ENCODE measurements around the gene PAEP. TPM values are rescaled to one million over a fixed set of nuclear protein-coding genes. Genes with fewer than 3 reads are reported as not detected.

PAEP gene
- total RNA-seq, 1 experiment from 2014 or later: not detected

DNA sequence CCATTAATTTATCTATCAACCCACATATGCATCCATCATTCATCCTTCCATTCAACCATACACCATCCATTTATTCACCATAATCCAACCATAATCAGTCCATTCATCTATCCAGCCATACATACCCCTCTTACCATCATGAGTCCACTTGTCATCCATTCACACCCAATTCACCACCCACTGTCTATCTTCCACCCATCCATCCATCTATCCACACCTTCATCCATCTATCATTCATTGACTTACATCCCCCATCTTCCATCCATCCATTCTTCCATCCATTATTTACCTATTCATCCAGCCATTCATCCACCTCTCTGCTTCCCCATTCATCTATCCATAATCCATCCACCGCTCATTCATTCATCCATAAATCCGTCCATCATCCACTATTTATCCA lies 17.8 kb downstream of the PAEP start:
- DNase-seq (ENCODE audit: low read depth): no peak

DNA sequence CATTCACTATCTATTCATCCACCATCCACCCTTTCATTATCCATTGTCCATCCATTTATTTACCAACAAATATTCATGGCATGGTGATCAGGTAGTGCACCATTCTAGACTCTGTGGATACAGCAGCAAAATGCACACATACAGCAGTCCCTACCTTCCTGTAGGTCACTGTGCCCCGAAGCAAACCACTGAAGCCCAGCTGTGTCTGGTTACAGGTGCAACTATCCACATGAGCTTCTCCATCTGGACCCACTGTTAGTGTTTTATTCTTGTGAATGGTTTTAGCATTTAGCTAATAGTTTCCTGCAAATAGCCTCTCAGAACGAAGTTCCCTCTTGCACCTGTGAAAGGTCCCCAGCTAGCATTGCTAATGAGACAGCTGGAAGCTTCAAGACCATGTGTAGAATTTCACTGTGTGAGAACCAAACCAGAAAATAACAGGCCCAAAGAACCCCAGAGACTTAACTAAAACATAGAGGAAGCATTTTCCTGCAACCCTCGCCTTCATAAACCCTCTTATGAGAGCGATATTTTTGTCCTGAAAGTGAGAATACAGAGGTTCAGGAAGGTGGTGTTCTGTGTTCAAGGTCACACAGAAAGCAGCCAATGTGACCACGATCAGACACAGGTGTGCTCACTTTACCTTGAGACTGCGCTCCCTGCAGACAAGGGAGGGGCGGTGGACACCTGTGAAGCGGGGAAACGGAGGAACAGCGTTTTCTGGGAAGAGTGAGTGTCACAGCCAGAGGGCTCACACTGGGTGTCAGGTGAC lies 18.5 kb downstream of the PAEP start:
- DNase-seq (ENCODE audit: low read depth): no peak

DNA sequence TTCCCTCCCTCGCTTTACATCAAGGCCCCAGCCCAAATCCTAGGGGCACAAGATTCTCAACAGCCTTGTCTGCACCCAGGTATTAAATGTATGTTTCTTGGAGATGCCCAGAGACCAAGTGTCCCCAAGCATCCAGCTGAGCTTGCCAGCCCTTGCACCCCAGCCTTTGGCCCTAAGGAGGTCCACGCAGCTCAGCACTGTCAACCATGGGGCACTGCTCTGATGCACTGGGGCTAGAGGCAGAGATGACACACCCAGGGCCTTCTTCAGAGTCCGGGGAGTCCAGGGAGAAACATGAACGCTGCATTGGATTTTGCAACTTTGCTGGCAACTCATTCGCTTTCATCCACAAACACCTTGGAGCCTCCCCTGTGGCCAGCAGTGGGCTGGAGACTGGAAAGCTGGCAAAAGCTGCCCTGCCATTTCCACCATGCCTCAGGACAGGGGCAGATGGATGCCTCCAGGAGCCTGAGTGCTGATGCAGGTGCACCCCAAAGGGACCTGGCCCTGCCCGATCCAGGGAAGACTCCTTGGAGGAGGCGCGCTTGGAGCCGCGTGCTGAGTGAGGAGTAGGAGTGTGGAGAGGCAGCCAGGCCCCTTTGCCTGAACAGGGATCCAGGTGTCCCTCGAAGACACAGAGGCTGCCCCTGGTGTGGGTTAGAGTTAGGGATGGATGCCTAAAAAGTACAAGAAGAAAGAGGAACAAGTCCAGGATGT lies 19.3 kb downstream of the PAEP start:
- no peak for DNase-seq (ENCODE audit: low read depth)

DNA sequence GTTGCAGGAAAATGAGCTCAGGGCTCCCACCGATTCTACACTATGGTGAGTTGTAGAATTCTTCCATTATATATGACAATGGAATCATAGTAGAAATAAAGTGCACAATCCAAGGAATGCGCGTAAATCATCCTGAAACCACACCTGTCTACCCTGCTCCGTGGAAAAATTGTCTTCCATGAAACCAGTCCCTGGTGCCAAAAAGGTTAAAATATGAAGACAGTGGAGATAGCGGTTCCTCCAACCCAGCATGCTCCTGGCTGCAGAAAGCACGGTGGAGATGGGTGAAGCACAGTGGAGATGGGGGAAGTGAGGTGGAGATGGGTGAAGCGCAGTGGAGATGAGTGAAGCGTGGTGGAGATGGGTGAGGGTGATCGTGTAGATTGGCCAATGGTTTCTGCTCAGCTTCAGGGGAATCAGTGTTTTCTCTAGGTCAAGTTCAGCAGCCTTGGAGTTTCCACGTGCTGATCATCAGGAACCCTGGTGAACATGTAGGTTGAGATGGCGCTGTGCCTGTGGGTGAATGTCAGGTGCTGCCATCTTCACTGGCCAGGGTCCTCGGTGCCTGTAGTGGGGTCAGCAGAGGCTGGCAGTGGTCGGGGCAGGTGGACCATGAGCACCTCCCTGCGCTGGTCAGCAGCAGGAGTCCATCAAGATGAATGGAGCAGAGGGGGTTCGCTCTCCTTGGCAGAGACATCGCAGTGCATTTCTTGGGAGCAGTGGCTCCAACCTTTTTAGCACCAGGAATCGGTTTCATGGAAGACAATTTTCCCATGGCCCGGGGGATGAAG lies 20.3 kb downstream of the PAEP start:
- no peak for DNase-seq (ENCODE audit: low read depth)

- no peak for DNase-seq (ENCODE audit: low read depth)
Observed at GRCh38 chr9:135582541-135582940, 21.0 kb downstream of the PAEP start.

- peak; percentile 75 for DNase-seq (ENCODE audit: low read depth)
Observed at GRCh38 chr9:135582966-135583687, 21.6 kb downstream of the PAEP start.

DNA sequence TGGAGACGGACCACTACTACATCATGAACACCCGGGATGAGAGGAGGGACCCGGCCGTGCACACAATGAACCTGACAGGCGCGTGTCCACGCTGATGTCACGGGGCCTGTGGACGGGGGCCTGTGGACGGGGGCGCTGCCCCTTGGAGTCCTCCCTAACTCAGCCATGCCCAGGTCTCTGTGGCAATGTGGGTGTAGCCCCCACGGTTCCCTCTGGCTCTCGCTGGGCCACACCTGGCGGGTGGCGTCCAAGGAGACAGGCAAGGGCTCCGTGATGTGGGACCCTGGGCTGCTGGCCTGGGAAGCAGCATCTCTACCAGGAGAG lies 22.1 kb downstream of the PAEP start:
- DNase-seq (ENCODE audit: low read depth): no peak

- DNase-seq (ENCODE audit: low read depth): no peak
Observed at GRCh38 chr9:135584371-135584770, 22.8 kb downstream of the PAEP start.

- peak; percentile 57 for DNase-seq (ENCODE audit: low read depth)
Observed at GRCh38 chr9:135584934-135585333, 23.4 kb downstream of the PAEP start.

GRCh38 chr9:135586601-135587109 lies 25.1 kb downstream of the PAEP start:
- no peak for DNase-seq (ENCODE audit: low read depth)

- peak; percentile 74 for DNase-seq (ENCODE audit: low read depth)
Observed at GRCh38 chr9:135587658-135588057, 26.1 kb downstream of the PAEP start.

DNA sequence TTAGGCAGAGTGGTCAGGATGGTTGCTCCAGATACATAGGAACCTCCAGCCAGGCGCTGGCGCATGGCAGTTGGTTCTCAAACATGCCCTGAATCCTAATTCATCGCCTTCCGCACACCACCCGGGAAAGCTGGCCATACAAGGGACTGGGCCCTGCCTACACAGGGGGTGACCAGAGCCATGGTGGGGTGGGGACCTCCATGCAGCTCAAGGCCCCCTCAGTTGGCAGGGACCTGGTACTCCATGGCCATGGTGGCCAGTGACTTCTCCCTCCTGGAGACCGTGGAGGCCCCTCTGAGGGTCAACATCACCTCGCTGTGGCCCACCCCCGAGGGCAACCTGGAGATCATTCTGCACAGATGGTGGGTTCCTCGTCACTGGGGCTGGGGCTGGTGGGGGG lies 26.8 kb downstream of the PAEP start:
- no peak for DNase-seq (ENCODE audit: low read depth)

DNA sequence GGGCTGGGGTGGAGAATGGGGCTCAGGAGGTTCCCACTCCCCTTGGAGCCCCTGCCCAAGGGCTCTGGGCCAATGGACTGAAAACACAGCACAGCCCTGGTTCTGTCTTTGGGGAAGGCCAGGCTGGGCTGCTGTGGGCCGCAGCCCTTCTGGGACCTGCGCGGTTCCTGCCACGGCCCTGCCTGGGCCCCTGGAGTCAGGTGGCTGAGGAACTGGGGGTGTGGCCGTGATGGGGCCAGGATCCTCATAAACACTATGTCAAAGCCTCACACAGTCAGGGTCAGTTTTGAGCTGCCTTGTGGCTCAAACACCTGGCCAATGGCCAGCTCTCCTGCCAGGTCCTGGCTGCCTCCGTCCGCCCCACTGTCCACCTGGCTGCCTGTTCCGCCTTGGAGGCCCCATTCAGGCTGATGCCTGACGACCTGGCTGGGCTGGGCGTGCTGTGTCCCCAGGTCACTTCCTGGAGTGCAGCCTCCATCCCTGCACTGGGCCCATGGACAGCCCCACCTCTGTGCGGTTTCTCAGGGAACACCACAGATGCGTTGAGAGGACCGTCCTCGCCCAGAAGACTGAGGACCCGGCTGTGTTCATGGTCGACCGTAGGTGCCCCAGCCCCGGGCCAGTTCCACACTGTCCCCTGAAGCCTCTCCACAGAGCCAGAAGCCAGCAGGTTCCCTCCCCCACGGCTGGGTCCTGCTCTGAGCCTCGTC lies 27.5 kb downstream of the PAEP start:
- DNase-seq (ENCODE audit: low read depth): no peak

GRCh38 chr9:135589596-135590485 lies 28.3 kb downstream of the PAEP start:
- no peak for DNase-seq (ENCODE audit: low read depth)

DNA sequence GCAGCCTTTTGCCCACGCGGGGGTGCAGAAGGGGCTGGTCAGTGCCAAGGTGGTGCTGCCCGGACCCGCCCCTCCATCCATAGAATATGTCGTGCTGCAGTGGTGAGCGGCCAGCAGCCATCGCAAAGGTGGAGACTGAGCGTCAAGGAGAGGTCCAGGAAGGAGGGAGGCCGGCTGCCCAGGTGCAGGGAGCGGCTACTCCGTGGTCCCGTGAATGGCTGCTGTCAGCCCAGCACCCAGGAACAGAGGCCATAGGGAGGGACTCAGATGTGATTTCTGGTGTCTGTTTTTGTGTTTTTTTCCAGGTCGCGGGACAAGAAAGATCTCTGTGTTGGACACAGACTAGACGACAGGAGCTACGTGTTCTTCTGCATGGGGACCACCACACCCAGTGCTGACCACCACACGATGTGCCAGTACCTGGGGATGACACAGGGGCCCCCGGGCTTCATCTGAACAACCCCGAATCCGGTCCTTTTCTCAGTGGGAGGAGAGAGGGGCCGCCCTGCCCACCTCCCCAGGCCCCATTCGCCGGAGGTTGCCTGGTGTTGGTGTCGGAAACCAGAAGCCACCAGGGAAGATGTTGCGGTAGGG lies 29.0 kb downstream of the PAEP start:
- DNase-seq (ENCODE audit: low read depth): no peak

DNA sequence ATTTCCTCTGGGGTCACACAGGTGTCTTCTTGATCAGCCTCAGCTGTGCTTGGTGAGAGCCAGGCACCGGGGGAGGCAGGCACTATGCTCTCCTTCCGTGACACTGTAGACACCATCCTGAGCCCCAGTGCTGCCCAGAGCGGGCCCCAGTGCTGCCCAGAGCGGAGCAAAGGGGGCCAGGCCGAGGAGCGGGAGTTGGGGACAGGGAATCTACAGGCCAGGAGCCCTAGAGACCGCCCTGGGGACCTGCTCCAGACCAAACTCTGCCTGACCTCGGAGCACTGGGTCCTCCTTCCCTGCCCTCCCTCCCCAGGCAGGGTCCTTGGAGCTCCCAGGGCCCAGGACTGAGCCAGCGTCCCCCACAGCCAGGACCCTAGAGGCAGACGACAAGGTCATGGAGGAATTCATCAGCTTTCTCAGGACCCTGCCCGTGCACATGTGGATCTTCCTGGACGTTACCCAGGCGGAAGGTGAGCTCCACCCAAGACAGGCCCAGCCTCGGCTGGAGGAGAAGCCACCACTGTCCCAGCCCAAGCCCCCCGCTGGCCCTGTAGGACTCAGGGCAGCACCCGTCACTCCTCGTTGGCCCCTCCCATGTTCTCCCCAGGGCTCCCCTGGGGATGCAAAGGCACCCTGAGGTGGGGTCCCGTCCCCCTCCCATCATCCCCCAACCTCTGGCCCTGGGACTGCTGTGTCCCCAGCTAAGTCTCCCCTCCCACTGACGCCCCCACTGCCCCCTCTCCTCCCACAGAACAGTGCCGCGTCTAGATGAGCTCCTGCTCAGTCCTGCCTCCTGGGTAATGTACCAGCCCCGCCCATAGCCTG lies 30.2 kb downstream of the PAEP start:
- DNase-seq (ENCODE audit: low read depth): no peak

DNA sequence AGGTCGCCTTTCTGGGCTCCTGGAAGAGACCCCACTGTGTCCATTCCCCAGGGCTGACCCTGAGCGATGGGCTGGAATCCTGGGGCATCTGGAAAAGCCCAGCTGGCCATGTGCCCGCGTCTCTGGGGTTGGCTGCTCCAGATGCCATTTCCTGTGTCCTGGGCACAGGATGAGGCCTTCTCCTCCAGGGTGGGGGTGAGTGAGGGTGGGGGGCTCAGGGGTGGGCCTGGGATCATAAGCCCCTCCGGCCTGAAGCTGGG lies 30.7 kb downstream of the PAEP start:
- DNase-seq (ENCODE audit: low read depth): no peak

GRCh38 chr9:135592625-135593024 lies 31.1 kb downstream of the PAEP start:
- no peak for DNase-seq (ENCODE audit: low read depth)

GRCh38 chr9:135596211-135596610 lies 34.7 kb downstream of the PAEP start:
- no peak for DNase-seq (ENCODE audit: low read depth)
